Uterus (tissue), 4 donors: ENCODE results near the gene NTN4. TPM values are rescaled to one million over a fixed set of nuclear protein-coding genes. Genes with fewer than 3 reads are reported as not detected.
A peak's percentile ranks its signal among the peaks of the same experiment; 100 is the strongest.

Experiments
- DNase-seq, 2 donors: peaks; one replicate each; pipeline ENCODE4 v3.0.0-alpha.2; 2019 to 2020
- H3K27ac ChIP-seq, 2 donors: fragments of 200-600 bp; sonication (generic); 1 replicate in 1 of 2; 2 replicates in 1 of 2; pipeline ENCODE4 v1.5.1; 2016 to 2018
- H3K27me3 ChIP-seq, 2 donors: fragments of 200-600 bp; sonication (generic); one replicate each; pipeline ENCODE4 v1.5.1; 2018 to 2019; ENCODE audit warnings: control low read depth in 1 of 2
- H3K36me3 ChIP-seq, 2 donors: fragments of 200-600 bp; sonication (generic); one replicate each; pipeline ENCODE4 v1.5.1; 2019; ENCODE audit warnings: control low read depth in 1 of 2
- H3K4me1 ChIP-seq, 2 donors: fragments of 200-600 bp; sonication (generic); one replicate each; pipeline ENCODE4 v1.5.1; 2018 to 2019; ENCODE audit warnings: control low read depth in 1 of 2
- H3K4me3 ChIP-seq, 2 donors: fragments of 200-600 bp; sonication (generic); 1 replicate in 1 of 2; 2 replicates in 1 of 2; pipeline ENCODE4 v1.5.1; 2018 to 2019; ENCODE audit warnings: mild to moderate bottlenecking in 1 of 2
- H3K9me3 ChIP-seq, 2 donors: fragments of 200-600 bp; sonication (generic); one replicate each; pipeline ENCODE4 v1.5.1; 2019; ENCODE audit warnings: control low read depth in 1 of 2
- CTCF ChIP-seq, 4 experiments: fragments of 200-600 bp in 2 of 4; fragments of 450-650 bp in 2 of 4; sonication (generic) in 2 of 4; IDR thresholded peaks; one replicate each; pipeline ENCODE4 v1.5.1; 2016 to 2019; ENCODE audit warnings: antibody characterized with exemption in 4 of 4, mild to moderate bottlenecking in 2 of 4, moderate library complexity in 1 of 4
- POLR2A ChIP-seq, 2 donors: fragments of 450-650 bp; IDR thresholded peaks; one replicate each; pipeline ENCODE4 v1.6.1; 2016; ENCODE audit warnings: antibody characterized with exemption in 2 of 2, mild to moderate bottlenecking in 1 of 2, moderate library complexity in 1 of 2
- intact Hi-C: fragments of 100-400 bp; cut with DNase I; formaldehyde crosslinking; loops from one replicate; pipeline ENCODE4 v1.15.1; 2023; ENCODE audit warnings: low total_unique reads
- total RNA-seq, 4 donors: library from RNA; depleted of rRNA in 3 of 4; stranded (reverse); fragments of >200 nt in 3 of 4; gene quantifications; one replicate each; pipeline versions ENCODE4 v1.1.0 to v1.2.4, GENCODE V29; 2014 to 2023
- donor health status: DM: yes; HTN: yes; CAD: no.

Gene NTN4
- total RNA-seq, 4 donors from 2014 or later = 16.6 to 86.8 (median 28.2) TPM

DNA sequence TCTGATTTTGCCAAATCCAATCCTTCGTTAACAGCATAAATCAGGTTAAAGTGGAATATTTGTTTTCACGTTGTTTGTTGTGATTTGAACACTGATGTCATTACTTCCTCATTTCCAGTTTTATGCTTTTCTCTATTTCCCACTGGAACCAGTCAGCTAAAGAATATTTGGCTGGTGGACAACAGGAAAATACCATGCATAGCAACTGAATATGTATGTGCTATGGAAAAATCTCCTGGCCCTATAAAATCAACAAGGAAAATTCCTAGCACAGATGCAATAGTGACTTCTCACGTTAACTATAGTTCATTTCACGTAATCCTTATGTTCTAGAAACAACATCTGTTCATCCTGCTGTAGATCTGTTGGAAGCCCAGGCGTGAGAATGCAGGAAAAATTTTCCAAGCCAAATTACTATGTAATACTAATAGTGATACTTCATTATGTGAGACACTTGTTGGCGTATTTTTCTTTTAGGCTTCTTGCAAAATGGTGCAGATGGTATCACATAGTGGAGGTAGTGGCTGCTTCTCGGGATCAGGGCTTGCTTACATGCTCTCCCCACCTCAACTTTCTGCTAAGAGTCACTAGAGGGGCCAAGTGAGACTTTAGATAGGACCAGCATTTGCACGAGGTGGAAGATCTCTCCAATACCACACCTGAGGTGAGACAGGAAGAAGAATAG lies 153.0 kb downstream of the NTN4 start:
- no peaks in the 10 kb centered on the region for H3K27me3 ChIP-seq
- H3K36me3 ChIP-seq = no peaks in the 10 kb centered on the region
- intact Hi-C loops = no loop called here
- no peak overlapping the region for H3K4me3 ChIP-seq
- no peak for DNase-seq
- no peak for TF ChIP-seq POLR2A (IDR thresholded peaks at IDR 0.05)
- TF ChIP-seq CTCF (IDR thresholded peaks at IDR 0.05) = no peak
- no peaks in the 10 kb centered on the region for H3K9me3 ChIP-seq
- H3K4me1 ChIP-seq = no peaks in the 10 kb centered on the region
- no peak overlapping the region for H3K27ac ChIP-seq

DNA sequence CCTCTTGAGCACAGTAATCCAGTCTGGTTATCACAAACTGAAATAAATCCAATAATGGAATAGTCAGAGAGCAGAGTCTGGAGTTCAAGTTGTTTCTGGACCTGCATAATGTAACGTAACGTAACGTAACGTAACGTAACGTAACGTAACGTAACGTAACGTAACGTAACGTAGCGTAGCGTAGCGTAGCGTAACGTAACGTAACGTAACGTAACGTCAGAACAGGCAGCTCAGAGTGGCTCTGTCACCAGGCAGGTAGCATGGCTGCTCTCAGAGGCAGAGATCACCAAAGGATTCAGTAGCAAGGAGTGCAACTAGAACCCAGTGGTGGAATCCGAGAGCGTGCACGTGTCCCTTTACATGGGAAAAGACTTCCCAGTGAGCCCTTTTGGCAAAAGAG lies 153.6 kb downstream of the NTN4 start:
- Histone ChIP-seq H3K27ac (no peak overlapping the region), H3K27me3 (no peaks in the 10 kb centered on the region), H3K9me3 (no peaks in the 10 kb centered on the region), H3K36me3 (no peaks in the 10 kb centered on the region), H3K4me3 (no peak overlapping the region), H3K4me1 (no peaks in the 10 kb centered on the region)
- TF ChIP-seq POLR2A (IDR thresholded peaks at IDR 0.05) (no peak), CTCF (IDR thresholded peaks at IDR 0.05) (no peak)
- intact Hi-C loops = no loop called here
- DNase-seq = no peak

- Histone ChIP-seq H3K9me3 (no peaks in the 10 kb centered on the region), H3K27ac (peak overlapping the region in 1 of 2 donors; percentile 55), H3K36me3 (no peaks in the 10 kb centered on the region), H3K4me1 (no peaks in the 10 kb centered on the region), H3K27me3 (no peaks in the 10 kb centered on the region), H3K4me3 (no peak overlapping the region)
- no peak for DNase-seq
- TF ChIP-seq POLR2A (IDR thresholded peaks at IDR 0.05) (no peak), CTCF (IDR thresholded peaks at IDR 0.05) (no peak)
- intact Hi-C loops = no loop called here
These were observed 155.6 kb downstream of the NTN4 start for GRCh38 chr12:95634622-95635621.

GRCh38 chr12:95633732-95634465 lies 156.7 kb downstream of the NTN4 start:
- H3K4me1 ChIP-seq = no peaks in the 10 kb centered on the region
- no peak overlapping the region for H3K4me3 ChIP-seq
- H3K27ac ChIP-seq = peak overlapping the region in 1 of 2 donors; percentile 55
- no peaks in the 10 kb centered on the region for H3K36me3 ChIP-seq
- no peak for DNase-seq
- no peaks in the 10 kb centered on the region for H3K9me3 ChIP-seq
- no peaks in the 10 kb centered on the region for H3K27me3 ChIP-seq
- intact Hi-C loops = no loop called here
- no peak for TF ChIP-seq POLR2A (IDR thresholded peaks at IDR 0.05)
- no peak for TF ChIP-seq CTCF (IDR thresholded peaks at IDR 0.05)
